Caco-2 (cell line): ENCODE results near the gene IPO9. TPM values are rescaled to one million over a fixed set of nuclear protein-coding genes. Genes with fewer than 3 reads are reported as not detected.

Experiments
- BruUV-seq: library from RNA; stranded (reverse); fragments of 400-500 nt; replicated peaks from 2 replicates; lab custom pipeline; 2021; lab: Mats Ljungman, UMichigan
- CTCF ChIA-PET: fragments of 300-600 bp; sonication (Branson Sonifier 250); formaldehyde crosslinking; loops from one replicate; lab custom pipeline; 2022; ENCODE audit warnings: antibody characterized with exemption; lab: Charles Lee
- POLR2A ChIA-PET: fragments of 300-600 bp; sonication (Branson Sonifier 250); formaldehyde crosslinking; loops from one replicate; lab custom pipeline; 2022; ENCODE audit warnings: antibody characterized with exemption; lab: Charles Lee
- DNase-seq, 2 experiments: peaks; one replicate each; pipeline versions ENCODE4 v3.0.0 to v3.0.0-alpha.2; 2020 to 2022
- H3K27me3 ChIP-seq: replicated peaks from 2 replicates; pipeline ENCODE4 v1.6.0; 2011; ENCODE audit warnings: low read length; ENCODE audit not compliant: control insufficient read depth, insufficient read depth
- H3K36me3 ChIP-seq: 2 replicates; pipeline ENCODE4 v1.5.1; 2011; ENCODE audit warnings: low read length; ENCODE audit not compliant: control insufficient read depth, insufficient read depth
- H3K4me1 ChIP-seq: fragments of 250-450 bp; sonication (Bioruptor Pico); 2 replicates; pipeline ENCODE4 v1.5.1; 2020; ENCODE audit warnings: mild to moderate bottlenecking
- H3K4me3 ChIP-seq: 2 replicates; pipeline ENCODE4 v1.5.1; 2011; ENCODE audit warnings: low read depth, mild to moderate bottlenecking, control low read depth, low read length
- H3K9me3 ChIP-seq: fragments of 250-450 bp; sonication (Bioruptor Pico); 2 replicates; pipeline ENCODE4 v1.5.1; 2020; ENCODE audit warnings: mild to moderate bottlenecking, moderate library complexity
- H3K27ac Mint-ChIP-seq: one replicate; pipeline ENCODE4 v1.8.0; 2022; ENCODE audit warnings: mixed read lengths; ENCODE audit not compliant: unreplicated experiment
- H3K27me3 Mint-ChIP-seq: one replicate; pipeline ENCODE4 v1.8.0; 2022; ENCODE audit warnings: mixed read lengths; ENCODE audit not compliant: insufficient read depth, unreplicated experiment
- H3K36me3 Mint-ChIP-seq: one replicate; pipeline ENCODE4 v1.8.0; 2022; ENCODE audit warnings: mild to moderate bottlenecking, mixed read lengths; ENCODE audit not compliant: insufficient read depth, unreplicated experiment
- H3K4me1 Mint-ChIP-seq: one replicate; pipeline ENCODE4 v1.8.0; 2022; ENCODE audit warnings: low read depth, mixed read lengths; ENCODE audit not compliant: unreplicated experiment
- H3K4me3 Mint-ChIP-seq: one replicate; pipeline ENCODE4 v1.8.0; 2022; ENCODE audit warnings: mild to moderate bottlenecking, moderate library complexity, mixed read lengths; ENCODE audit not compliant: unreplicated experiment
- H3K9me3 Mint-ChIP-seq: one replicate; pipeline ENCODE4 v1.8.0; 2022; ENCODE audit warnings: mixed read lengths; ENCODE audit not compliant: unreplicated experiment
- CTCF ChIP-seq, 2 experiments: fragments of 200-600 bp in 1 of 2; IDR thresholded peaks; 1 replicate in 1 of 2; 2 replicates in 1 of 2; pipeline versions ENCODE4 v1.5.1 to v1.8.0; 2011 to 2022; ENCODE audit warnings: antibody characterized with exemption in 1 of 2, control low read depth in 1 of 2, inconsistent platforms in 1 of 2, low read depth in 1 of 2, low read length in 1 of 2, mild to moderate bottlenecking in 1 of 2, moderate library complexity in 1 of 2; ENCODE audit not compliant: insufficient read depth in 1 of 2, severe bottlenecking in 1 of 2, unreplicated experiment in 1 of 2
- intact Hi-C: fragments of 100-400 bp; cut with micrococcal nuclease; formaldehyde crosslinking; loops from one replicate; pipeline ENCODE4 v1.10.0; 2022; ENCODE audit not compliant: unreplicated experiment
- total RNA-seq: library from RNA; stranded (reverse); gene quantifications from 2 replicates; pipeline ENCODE4 v1.2.3, GENCODE V29; 2022

Gene IPO9
- total RNA-seq, 1 experiment from 2014 or later: 107 TPM

GRCh38 chr1:201916649-201917249, 87.8 kb downstream of the IPO9 start:
- H3K4me3 ChIP-seq: no peak overlapping the region
- no peaks in the 10 kb centered on the region for H3K4me1 ChIP-seq
- DNase-seq: no peak
- Mint-ChIP-seq H3K9me3 (no peaks in the 10 kb centered on the region), H3K4me3 (no peak overlapping the region), H3K36me3 (no peaks in the 10 kb centered on the region), H3K27me3 (no peaks in the 10 kb centered on the region), H3K4me1 (no peaks in the 10 kb centered on the region), H3K27ac (no peak overlapping the region)
- ChIA-PET POLR2A (no interaction called here), CTCF (no interaction called here)
- no peaks in the 10 kb centered on the region for H3K36me3 ChIP-seq
- no TSS peak for BruUV-seq
- no peaks in the 10 kb centered on the region for H3K27me3 ChIP-seq
- TF ChIP-seq CTCF (IDR thresholded peaks at IDR 0.05; ENCODE audit: insufficient read depth in 1 of 2, low read depth in 1 of 2, low read length in 1 of 2, severe bottlenecking in 1 of 2, unreplicated experiment in 1 of 2): no peak
- intact Hi-C loops: no loop called here
- no peaks in the 10 kb centered on the region for H3K9me3 ChIP-seq

- Histone ChIP-seq H3K27me3 (no peaks in the 10 kb centered on the region), H3K36me3 (no peaks in the 10 kb centered on the region), H3K4me3 (no peak overlapping the region), H3K9me3 (no peaks in the 10 kb centered on the region), H3K4me1 (no peaks in the 10 kb centered on the region; the same call in 1 of the 2 replicates)
- Mint-ChIP-seq H3K27me3 (no peaks in the 10 kb centered on the region), H3K27ac (no peak overlapping the region), H3K9me3 (no peaks in the 10 kb centered on the region), H3K4me3 (no peak overlapping the region), H3K36me3 (no peaks in the 10 kb centered on the region), H3K4me1 (no peaks in the 10 kb centered on the region)
- DNase-seq: no peak
- intact Hi-C loops: no loop called here
- ChIA-PET POLR2A (no interaction called here), CTCF (no interaction called here)
- no TSS peak for BruUV-seq
- no peak for TF ChIP-seq CTCF (IDR thresholded peaks at IDR 0.05; ENCODE audit: insufficient read depth in 1 of 2, low read depth in 1 of 2, low read length in 1 of 2, severe bottlenecking in 1 of 2, unreplicated experiment in 1 of 2)
These were observed 88.5 kb downstream of the IPO9 start for GRCh38 chr1:201917362-201918033.

- intact Hi-C loops: no loop called here
- BruUV-seq: no TSS peak
- ChIA-PET POLR2A (no interaction called here), CTCF (no interaction called here)
- H3K4me3 ChIP-seq: no peak overlapping the region
- Mint-ChIP-seq H3K27ac (no peak overlapping the region), H3K36me3 (no peaks in the 10 kb centered on the region), H3K4me3 (no peak overlapping the region), H3K4me1 (no peaks in the 10 kb centered on the region), H3K9me3 (no peaks in the 10 kb centered on the region), H3K27me3 (no peaks in the 10 kb centered on the region)
- DNase-seq: no peak
- H3K27me3 ChIP-seq: no peaks in the 10 kb centered on the region
- H3K4me1 ChIP-seq: no peaks in the 10 kb centered on the region; the same call in 1 of the 2 replicates
- H3K9me3 ChIP-seq: no peaks in the 10 kb centered on the region
- no peak for TF ChIP-seq CTCF (IDR thresholded peaks at IDR 0.05; ENCODE audit: insufficient read depth in 1 of 2, low read depth in 1 of 2, low read length in 1 of 2, severe bottlenecking in 1 of 2, unreplicated experiment in 1 of 2)
- no peaks in the 10 kb centered on the region for H3K36me3 ChIP-seq
These were observed 89.4 kb downstream of the IPO9 start for GRCh38 chr1:201918343-201918742.
